PC-9 (cell line): ENCODE measurements around the gene SMTNL2.

ENCODE experiments used
- EZH2 ChIP-seq: fragments of 200-600 bp; sonication (generic); IDR thresholded peaks from 2 replicates; pipeline ENCODE4 v1.8.0; 2017; ENCODE audit warnings: antibody characterized with exemption, low read depth
- TF ChIP-seq, protein P1 (sequence below): fragments of 200-600 bp; sonication (generic); conservative IDR thresholded peaks from 2 replicates; pipeline ENCODE4 v1.6.1; 2017; ENCODE audit warnings: mixed run types, antibody characterized with exemption, mild to moderate bottlenecking, moderate library complexity

DNA sequence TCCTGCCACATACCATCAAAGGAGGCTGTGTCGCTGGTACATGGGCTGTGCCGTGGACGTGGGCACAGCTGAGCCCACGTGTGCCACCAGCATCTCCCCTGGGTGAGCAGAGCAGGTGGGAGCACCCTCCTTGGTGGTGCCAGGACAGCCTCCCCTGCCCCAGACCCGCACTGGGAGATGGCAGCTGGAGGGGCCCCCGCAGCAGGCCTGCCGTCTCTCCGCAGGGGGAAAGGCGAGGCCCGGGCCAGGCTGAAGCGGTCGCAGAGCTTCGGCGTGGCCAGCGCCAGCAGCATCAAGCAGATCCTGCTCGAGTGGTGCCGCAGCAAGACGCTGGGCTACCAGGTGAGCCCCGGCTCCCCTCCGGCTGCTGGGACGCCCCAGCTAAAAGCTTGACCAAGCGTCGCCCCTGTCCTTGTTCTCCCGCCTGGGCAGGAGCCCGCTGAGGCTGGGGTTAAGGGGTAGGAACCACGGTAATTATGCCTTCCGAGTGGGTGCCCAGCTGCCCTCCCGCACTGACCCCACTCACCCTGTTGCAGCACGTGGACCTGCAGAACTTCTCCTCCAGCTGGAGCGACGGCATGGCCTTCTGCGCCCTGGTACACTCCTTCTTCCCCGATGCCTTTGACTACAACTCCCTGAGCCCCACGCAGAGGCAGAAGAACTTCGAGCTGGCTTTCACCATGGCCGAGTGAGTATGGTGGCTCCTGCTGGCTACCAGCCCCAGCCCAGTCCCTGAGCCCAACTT lies 12.5 kb downstream of the SMTNL2 start:
- TF ChIP-seq, protein P1, sequence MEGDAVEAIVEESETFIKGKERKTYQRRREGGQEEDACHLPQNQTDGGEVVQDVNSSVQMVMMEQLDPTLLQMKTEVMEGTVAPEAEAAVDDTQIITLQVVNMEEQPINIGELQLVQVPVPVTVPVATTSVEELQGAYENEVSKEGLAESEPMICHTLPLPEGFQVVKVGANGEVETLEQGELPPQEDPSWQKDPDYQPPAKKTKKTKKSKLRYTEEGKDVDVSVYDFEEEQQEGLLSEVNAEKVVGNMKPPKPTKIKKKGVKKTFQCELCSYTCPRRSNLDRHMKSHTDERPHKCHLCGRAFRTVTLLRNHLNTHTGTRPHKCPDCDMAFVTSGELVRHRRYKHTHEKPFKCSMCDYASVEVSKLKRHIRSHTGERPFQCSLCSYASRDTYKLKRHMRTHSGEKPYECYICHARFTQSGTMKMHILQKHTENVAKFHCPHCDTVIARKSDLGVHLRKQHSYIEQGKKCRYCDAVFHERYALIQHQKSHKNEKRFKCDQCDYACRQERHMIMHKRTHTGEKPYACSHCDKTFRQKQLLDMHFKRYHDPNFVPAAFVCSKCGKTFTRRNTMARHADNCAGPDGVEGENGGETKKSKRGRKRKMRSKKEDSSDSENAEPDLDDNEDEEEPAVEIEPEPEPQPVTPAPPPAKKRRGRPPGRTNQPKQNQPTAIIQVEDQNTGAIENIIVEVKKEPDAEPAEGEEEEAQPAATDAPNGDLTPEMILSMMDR, result no peak
- no peak for TF ChIP-seq EZH2
